GM12891 (cell line): ENCODE data around the gene CARM1.
"Not testable (repeated sequence)": the region's sequence is repeated elsewhere in the genome, so short reads cannot be mapped to it uniquely, and the experiment has no call there.

Source experiments
- DNase-seq: peaks from one replicate; pipeline ENCODE4 v3.0.0; 2011; ENCODE audit warnings: low spot score; ENCODE audit not compliant: insufficient read length
- FAIRE-seq: peaks from 2 replicates; lab custom pipeline; 2011; peaks lifted over from hg19 to GRCh38; lab: Jason Lieb, UNC
- PAX5 ChIP-seq: IDR thresholded peaks from 2 replicates; pipeline ENCODE4 v1.6.1; 2011; ENCODE audit warnings: low read length, moderate library complexity, mild to moderate bottlenecking; ENCODE audit not compliant: insufficient read depth, severe bottlenecking
- POLR2A ChIP-seq: IDR thresholded peaks from 2 replicates; pipeline ENCODE4 v1.6.1; 2011; ENCODE audit warnings: low read depth, low read length, control low read depth
- POLR2AphosphoS5 ChIP-seq: IDR thresholded peaks from 2 replicates; pipeline ENCODE4 v1.6.1; 2011; ENCODE audit warnings: low read depth, low read length, control low read depth
- POU2F2 ChIP-seq: IDR thresholded peaks from 2 replicates; pipeline ENCODE4 v1.6.1; 2011; ENCODE audit warnings: low read depth, mild to moderate bottlenecking, control low read depth, low read length, moderate library complexity
- SPI1 ChIP-seq: IDR thresholded peaks from 2 replicates; pipeline ENCODE4 v1.6.1; 2011; ENCODE audit warnings: low read depth, low read length, control low read depth
- TAF1 ChIP-seq: IDR thresholded peaks from 2 replicates; pipeline ENCODE4 v1.6.1; 2011; ENCODE audit warnings: low read depth, low read length, control low read depth

Gene CARM1

GRCh38 chr19:10835089-10835753 lies 36.1 kb upstream of the CARM1 start:
- TF ChIP-seq PAX5 (no peak), POLR2A (peak; percentile 41), SPI1 (no peak), TAF1 (no peak), POU2F2 (peak; percentile 8; the same call in 1 of the 2 replicates), POLR2AphosphoS5 (peak; percentile 48; the same call in 1 of the 2 replicates)
- DNase-seq (peak; percentile 99), FAIRE-seq (no peak)

GRCh38 chr19:10835754-10836478 lies 35.4 kb upstream of the CARM1 start, which contains the start of gene TMED1:
Gene TMED1, minus strand, starts transcription at chr19:10836212. Its CDS starts 21 bp downstream, at chr19:10836191.
- peak; percentile 95 for DNase-seq
- FAIRE-seq: peak; percentile 96
- peak; percentile 45; the same call in 1 of the 2 replicates for TF ChIP-seq POLR2AphosphoS5
- TF ChIP-seq POU2F2: 0 out of 2 replicates have a peak, but pooled peaks have one; percentile 6
- TF ChIP-seq SPI1: no peak
- TF ChIP-seq TAF1: peak; percentile 73
- TF ChIP-seq PAX5: no peak
- TF ChIP-seq POLR2A: peak; percentile 32

GRCh38 chr19:10836479-10837330 lies 34.6 kb upstream of the CARM1 start:
- DNase-seq (peak; percentile 77), FAIRE-seq (no peak)
- TF ChIP-seq POLR2AphosphoS5 (no peak), SPI1 (no peak), POU2F2 (no peak), POLR2A (no peak), TAF1 (no peak), PAX5 (no peak)

GRCh38 chr19:10837649-10838048 lies 33.7 kb upstream of the CARM1 start:
- DNase-seq, FAIRE-seq: not testable (repeated sequence)

- TF ChIP-seq POU2F2 (no peak), SPI1 (no peak), POLR2A (no peak), TAF1 (no peak), POLR2AphosphoS5 (no peak)
- DNase-seq (no peak), FAIRE-seq (no peak)
These were observed 33.0 kb upstream of the CARM1 start for GRCh38 chr19:10838377-10838776.

GRCh38 chr19:10839114-10840050 lies 32.0 kb upstream of the CARM1 start:
- TF ChIP-seq PAX5: no peak
- TF ChIP-seq POU2F2: no peak
- TF ChIP-seq TAF1: no peak
- TF ChIP-seq POLR2A: no peak
- no peak for TF ChIP-seq POLR2AphosphoS5
- no peak for TF ChIP-seq SPI1
- no peak for FAIRE-seq
- DNase-seq: no peak

GRCh38 chr19:10842788-10843187 lies 28.6 kb upstream of the CARM1 start:
- FAIRE-seq: no peak
- TF ChIP-seq POLR2AphosphoS5 (no peak), SPI1 (no peak), POU2F2 (no peak), PAX5 (no peak), TAF1 (no peak), POLR2A (no peak)
- no peak for DNase-seq

- no peak for DNase-seq
- TF ChIP-seq PAX5: no peak
- no peak for TF ChIP-seq TAF1
- FAIRE-seq: no peak
These were observed 24.7 kb upstream of the CARM1 start for GRCh38 chr19:10846500-10847202.
